SH-SY5Y (cell line): ENCODE measurements around the gene MTURN.

Experiments
- GATA2 ChIP-seq: IDR thresholded peaks from 2 replicates; pipeline ENCODE4 v1.6.1; 2011; ENCODE audit warnings: mild to moderate bottlenecking, low read depth, low read length
- GATA3 ChIP-seq: IDR thresholded peaks from 2 replicates; pipeline ENCODE4 v1.6.1; 2011; ENCODE audit warnings: low read depth, mild to moderate bottlenecking, low read length, moderate library complexity

DNA sequence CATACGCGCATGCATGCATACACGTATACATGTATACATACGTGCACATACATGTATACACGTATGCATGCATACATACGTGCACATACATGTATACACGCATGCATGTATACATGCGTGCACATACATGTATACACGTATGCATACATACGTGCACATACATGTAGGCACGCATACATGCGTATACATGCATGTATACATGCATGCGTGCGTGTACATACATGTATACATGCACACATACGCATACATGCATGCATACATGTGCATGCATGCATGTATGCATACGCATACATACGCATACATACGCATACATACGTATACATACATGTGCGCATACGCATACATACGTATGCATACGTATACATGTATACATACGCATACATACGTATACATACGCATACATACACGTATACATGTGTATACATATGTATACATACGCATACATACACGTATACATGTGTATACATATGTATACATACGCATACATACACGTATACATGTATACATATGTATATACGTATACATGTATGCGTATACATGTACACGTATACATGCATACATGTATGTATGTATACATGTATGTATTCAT is 19.0 kb upstream of the MTURN start:
- TF ChIP-seq GATA2 (no peak), GATA3 (no peak)
